ENCODE data around the gene ATRNL1.
"Not testable (repeated sequence)": the region's sequence is repeated elsewhere in the genome, so short reads cannot be mapped to it uniquely, and the experiment has no call there.

Gene ATRNL1

GRCh38 chr10:115173915-115174443 is 80.8 kb downstream of the ATRNL1 start:
- Histone ChIP-seq H3K27ac (no peak overlapping the region), H3K4me3 (no peak overlapping the region)

GRCh38 chr10:115207276-115207675 is 114.1 kb downstream of the ATRNL1 start:
- not testable (repeated sequence) for H3K4me3 ChIP-seq, H3K27ac ChIP-seq

GRCh38 chr10:115209133-115209532 is 116.0 kb downstream of the ATRNL1 start:
- H3K4me3 ChIP-seq, result no peak overlapping the region

GRCh38 chr10:115214829-115215228 is 121.7 kb downstream of the ATRNL1 start:
- H3K4me3 ChIP-seq, result no peak overlapping the region
- H3K27ac ChIP-seq, result no peak overlapping the region

More at GRCh38 chr10:115209133-115209532, 116.0 kb downstream of the ATRNL1 start:
- H3K27ac ChIP-seq, result no peak overlapping the region

GRCh38 chr10:115219203-115219602 is 126.0 kb downstream of the ATRNL1 start:
- Histone ChIP-seq H3K27ac (no peak overlapping the region), H3K4me3 (no peak overlapping the region)

- H3K27ac ChIP-seq, result no peak overlapping the region
- no peak overlapping the region for H3K4me3 ChIP-seq
Measured at GRCh38 chr10:115222039-115222438, 128.9 kb downstream of the ATRNL1 start.

GRCh38 chr10:115239761-115240160 is 146.6 kb downstream of the ATRNL1 start:
- no peak overlapping the region for H3K4me3 ChIP-seq
- H3K27ac ChIP-seq, result no peak overlapping the region

GRCh38 chr10:115250784-115251183 is 157.6 kb downstream of the ATRNL1 start:
- H3K4me3 ChIP-seq, result no peak overlapping the region
- no peak overlapping the region for H3K27ac ChIP-seq

- not testable (repeated sequence) for H3K4me3 ChIP-seq, H3K27ac ChIP-seq
Measured at GRCh38 chr10:115253765-115254164, 160.6 kb downstream of the ATRNL1 start.

- H3K27ac ChIP-seq, result no peak overlapping the region
- no peak overlapping the region for H3K4me3 ChIP-seq
Measured at GRCh38 chr10:115272482-115272881, 179.3 kb downstream of the ATRNL1 start.

GRCh38 chr10:115278294-115278693 is 185.1 kb downstream of the ATRNL1 start:
- Histone ChIP-seq H3K27ac (no peak overlapping the region), H3K4me3 (no peak overlapping the region)

GRCh38 chr10:115295213-115295805 is 202.1 kb downstream of the ATRNL1 start:
- H3K27ac ChIP-seq, result no peak overlapping the region
- H3K4me3 ChIP-seq, result no peak overlapping the region

- Histone ChIP-seq H3K4me3 (no peak overlapping the region), H3K27ac (no peak overlapping the region)
Measured at GRCh38 chr10:115300080-115300479, 206.9 kb downstream of the ATRNL1 start.

GRCh38 chr10:115319669-115320068 is 226.5 kb downstream of the ATRNL1 start:
- H3K4me3 ChIP-seq, H3K27ac ChIP-seq: not testable (repeated sequence)

GRCh38 chr10:115321360-115321759 is 228.2 kb downstream of the ATRNL1 start:
- no peak overlapping the region for H3K4me3 ChIP-seq
- no peak overlapping the region for H3K27ac ChIP-seq

- Histone ChIP-seq H3K27ac (no peak overlapping the region), H3K4me3 (no peak overlapping the region)
Measured at GRCh38 chr10:115328331-115328730, 235.2 kb downstream of the ATRNL1 start.

- Histone ChIP-seq H3K4me3 (no peak overlapping the region), H3K27ac (no peak overlapping the region)
Measured at GRCh38 chr10:115335366-115335765, 242.2 kb downstream of the ATRNL1 start.

- H3K27ac ChIP-seq, result no peak overlapping the region
- no peak overlapping the region for H3K4me3 ChIP-seq
Measured at GRCh38 chr10:115355162-115355760, 262.1 kb downstream of the ATRNL1 start.

- not testable (repeated sequence) for H3K4me3 ChIP-seq, H3K27ac ChIP-seq
Measured at GRCh38 chr10:115367920-115368319, 274.8 kb downstream of the ATRNL1 start.

- Histone ChIP-seq H3K4me3 (no peak overlapping the region), H3K27ac (no peak overlapping the region)
Measured at GRCh38 chr10:115379064-115379463, 285.9 kb downstream of the ATRNL1 start.

GRCh38 chr10:115384665-115385064 is 291.5 kb downstream of the ATRNL1 start:
- Histone ChIP-seq H3K4me3 (no peak overlapping the region), H3K27ac (no peak overlapping the region)

- H3K4me3 ChIP-seq, result no peak overlapping the region
- H3K27ac ChIP-seq, result no peak overlapping the region
Measured at GRCh38 chr10:115390607-115391006, 297.4 kb downstream of the ATRNL1 start.
